Transverse colon (tissue), 4 donors: ENCODE data around the gene TBC1D9B.

Source experiments
- POLR2A ChIP-seq: fragments of 450-650 bp; IDR thresholded peaks from one replicate; pipeline ENCODE4 v1.6.1; 2016; ENCODE audit warnings: antibody characterized with exemption, mild to moderate bottlenecking, moderate library complexity
- POLR2AphosphoS5 ChIP-seq, 3 donors: sonication (generic); formaldehyde crosslinking; IDR thresholded peaks; one replicate each; pipeline ENCODE4 v1.6.1; 2016; ENCODE audit warnings: antibody characterized with exemption in 3 of 3
- TF ChIP-seq, protein P1 (sequence below), 5 experiments: fragments of 200-600 bp in 3 of 5; fragments of 450-650 bp in 2 of 5; sonication (generic) in 3 of 5; IDR thresholded peaks; 1 replicate in 2 of 5; 2 replicates in 3 of 5; pipeline ENCODE4 v1.5.1; 2016 to 2017; ENCODE audit warnings: antibody characterized with exemption in 5 of 5, inconsistent platforms in 3 of 5, mild to moderate bottlenecking in 2 of 5, moderate library complexity in 1 of 5

DNA sequence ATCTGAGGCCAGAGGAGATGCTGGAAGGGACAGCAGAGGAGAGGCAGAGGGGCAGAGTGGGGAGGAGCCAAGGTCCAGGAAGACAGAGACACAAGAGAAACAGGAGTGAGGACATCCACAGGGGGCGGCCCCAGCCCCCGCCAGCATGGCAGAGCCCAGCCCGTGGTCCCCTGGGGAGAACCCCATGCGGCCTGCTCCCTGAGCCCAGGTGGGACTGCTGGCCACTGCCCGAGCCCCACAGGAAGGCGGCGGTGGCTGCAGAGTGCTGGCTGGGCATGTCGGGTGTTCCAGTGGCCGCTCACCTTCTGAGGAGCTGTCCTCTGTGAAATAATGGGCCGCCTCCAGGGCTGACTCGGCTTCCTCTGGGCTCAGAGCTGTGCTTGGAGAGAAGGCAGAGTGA is 40.2 kb downstream of the TBC1D9B start:
- TF ChIP-seq, protein P1, sequence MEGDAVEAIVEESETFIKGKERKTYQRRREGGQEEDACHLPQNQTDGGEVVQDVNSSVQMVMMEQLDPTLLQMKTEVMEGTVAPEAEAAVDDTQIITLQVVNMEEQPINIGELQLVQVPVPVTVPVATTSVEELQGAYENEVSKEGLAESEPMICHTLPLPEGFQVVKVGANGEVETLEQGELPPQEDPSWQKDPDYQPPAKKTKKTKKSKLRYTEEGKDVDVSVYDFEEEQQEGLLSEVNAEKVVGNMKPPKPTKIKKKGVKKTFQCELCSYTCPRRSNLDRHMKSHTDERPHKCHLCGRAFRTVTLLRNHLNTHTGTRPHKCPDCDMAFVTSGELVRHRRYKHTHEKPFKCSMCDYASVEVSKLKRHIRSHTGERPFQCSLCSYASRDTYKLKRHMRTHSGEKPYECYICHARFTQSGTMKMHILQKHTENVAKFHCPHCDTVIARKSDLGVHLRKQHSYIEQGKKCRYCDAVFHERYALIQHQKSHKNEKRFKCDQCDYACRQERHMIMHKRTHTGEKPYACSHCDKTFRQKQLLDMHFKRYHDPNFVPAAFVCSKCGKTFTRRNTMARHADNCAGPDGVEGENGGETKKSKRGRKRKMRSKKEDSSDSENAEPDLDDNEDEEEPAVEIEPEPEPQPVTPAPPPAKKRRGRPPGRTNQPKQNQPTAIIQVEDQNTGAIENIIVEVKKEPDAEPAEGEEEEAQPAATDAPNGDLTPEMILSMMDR (IDR thresholded peaks at IDR 0.05): no peak
- no peak for TF ChIP-seq POLR2AphosphoS5 (IDR thresholded peaks at IDR 0.05)
- TF ChIP-seq POLR2A: no peak
